GM18951 (cell line): Measurements from ENCODE around the gene AJUBA.

Experiments
- POLR2A ChIP-seq: IDR thresholded peaks from 4 replicates; pipeline ENCODE4 v1.6.1; 2011; ENCODE audit warnings: mild to moderate bottlenecking; ENCODE audit not compliant: insufficient read length, insufficient read depth; ENCODE audit errors: extremely low read depth
- in situ Hi-C: fragments of 300-500 bp; cut with MboI; formaldehyde crosslinking; loops from one replicate; pipeline ENCODE4 v1.12.0; 2022; ENCODE audit warnings: low sequenced_read_pairs, mixed read lengths, inconsistent platforms; ENCODE audit not compliant: unreplicated experiment

Gene AJUBA

DNA sequence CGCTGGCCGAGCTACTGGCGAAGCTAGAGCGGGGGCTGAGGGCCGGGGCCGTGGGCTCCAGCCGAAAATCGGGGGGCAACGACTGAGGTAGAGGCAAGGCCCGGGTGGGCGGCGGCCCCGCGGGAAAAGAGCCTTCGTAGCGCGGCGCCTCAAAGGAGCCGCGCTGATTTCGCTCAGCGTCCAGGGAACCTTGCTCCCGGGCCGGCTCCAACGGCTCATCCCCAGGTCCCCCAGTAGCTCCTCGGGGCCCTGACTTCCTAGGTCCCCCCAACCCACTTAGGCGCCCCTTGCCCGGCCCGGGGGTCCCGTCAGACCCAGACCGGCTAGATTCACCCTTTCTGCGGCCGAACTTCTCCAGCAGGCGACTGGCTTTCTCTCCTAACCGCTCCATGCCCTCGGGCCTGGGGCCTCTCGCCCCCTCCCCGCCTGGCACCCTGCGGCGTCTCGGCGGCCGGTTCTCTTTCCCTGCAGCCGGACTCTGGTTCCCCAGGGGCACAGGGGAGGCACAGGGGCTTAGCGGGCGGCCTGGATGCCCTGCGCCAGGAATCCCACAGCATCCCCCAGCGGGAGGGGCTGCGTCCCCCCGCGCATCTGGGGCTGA lies 375 bp downstream of the AJUBA start:
- TF ChIP-seq POLR2A: no peak
- in situ Hi-C loops: no loop called here

DNA sequence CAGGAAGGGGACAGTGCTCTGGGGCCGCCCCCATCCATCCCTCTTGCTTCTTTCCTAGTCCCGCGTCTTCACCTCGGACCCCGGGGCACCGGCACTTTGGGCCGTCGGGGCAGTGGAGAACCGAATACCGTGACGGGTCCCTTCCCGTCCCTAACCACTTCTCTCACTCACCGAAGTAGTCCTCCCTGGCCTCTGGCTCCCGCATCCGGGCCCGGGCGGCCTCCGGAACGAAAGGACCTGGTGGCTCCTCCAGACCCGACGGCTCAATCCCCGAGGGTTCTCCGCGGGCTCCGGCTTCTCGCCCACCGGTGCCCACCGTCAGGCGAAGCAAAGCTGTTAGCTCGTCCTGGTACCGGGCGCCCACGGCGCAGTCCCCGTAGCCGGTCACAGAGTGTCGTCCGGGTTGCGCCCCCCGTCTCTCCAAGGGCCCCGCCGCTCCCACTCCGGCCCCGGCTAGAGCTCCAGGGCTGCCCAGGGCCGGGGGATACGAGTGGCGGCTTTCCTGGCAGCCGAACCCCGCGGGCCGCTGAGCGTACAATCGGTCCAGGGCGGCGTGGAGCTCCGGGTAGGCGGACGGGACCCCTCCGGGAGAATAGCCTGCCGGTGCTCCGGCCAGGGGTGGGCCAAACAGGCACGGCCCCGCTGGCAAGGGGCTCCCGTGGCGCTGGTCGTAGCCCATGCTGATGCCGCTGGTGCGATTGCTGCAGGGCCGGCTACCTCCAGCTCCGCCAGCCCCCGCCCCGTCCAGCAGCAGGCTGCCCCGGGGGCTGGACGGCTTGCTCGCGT lies 1.1 kb downstream of the AJUBA start:
- in situ Hi-C loops: no loop called here
- TF ChIP-seq POLR2A: no peak

DNA sequence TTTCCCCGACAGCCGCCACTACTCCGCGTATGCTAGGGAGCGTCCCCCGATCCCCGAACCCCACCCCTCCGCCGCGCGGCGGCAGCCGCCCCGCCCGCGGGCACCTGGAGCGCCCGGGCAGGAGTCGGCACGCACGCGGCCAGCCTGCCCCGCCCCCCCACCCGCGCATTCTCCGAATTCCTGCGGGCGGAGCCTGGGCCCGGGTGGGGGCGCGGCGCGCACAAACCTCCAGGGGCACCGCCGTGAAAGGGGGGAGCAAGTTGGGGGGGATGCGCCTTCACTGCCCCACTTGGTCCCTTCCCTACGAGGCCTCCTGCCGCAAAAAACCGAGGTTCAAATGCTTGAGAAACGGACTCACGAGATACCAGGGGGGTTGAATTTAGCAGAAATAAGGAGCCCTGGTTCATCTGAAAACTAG lies 1.7 kb downstream of the AJUBA start:
- in situ Hi-C loops: no loop called here
- TF ChIP-seq POLR2A: no peak

DNA sequence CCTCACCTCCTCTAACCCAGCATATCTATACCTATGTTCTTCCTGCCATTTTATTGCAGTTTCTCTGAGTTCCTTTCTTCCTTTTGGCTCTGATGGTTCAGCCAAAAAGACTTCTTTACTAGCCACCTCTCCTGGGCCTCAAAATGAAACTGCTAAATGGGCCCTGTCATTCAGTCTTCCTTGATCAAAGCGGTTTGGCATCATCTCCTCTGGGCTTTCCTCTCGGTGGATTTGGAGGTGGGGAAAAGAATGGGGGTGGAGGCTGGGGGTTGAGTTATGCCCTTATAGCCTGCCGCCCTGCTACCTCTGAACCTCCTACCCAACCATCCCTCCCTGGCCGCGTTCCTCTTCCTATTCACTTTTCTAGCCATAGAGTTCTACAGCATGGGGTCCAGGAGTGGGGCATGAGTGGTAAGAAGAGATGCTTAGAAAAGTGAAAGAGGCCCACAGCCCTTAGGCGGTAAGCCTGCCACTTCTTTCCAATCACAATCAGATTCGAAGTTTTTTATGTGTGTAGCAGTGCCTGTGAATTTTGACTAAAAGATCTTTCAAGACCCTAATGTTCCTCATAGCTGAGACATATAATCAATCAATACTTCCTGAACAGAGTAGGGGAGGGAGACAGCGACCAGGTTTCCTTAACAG lies 2.5 kb downstream of the AJUBA start:
- TF ChIP-seq POLR2A: no peak
- in situ Hi-C loops: no loop called here

DNA sequence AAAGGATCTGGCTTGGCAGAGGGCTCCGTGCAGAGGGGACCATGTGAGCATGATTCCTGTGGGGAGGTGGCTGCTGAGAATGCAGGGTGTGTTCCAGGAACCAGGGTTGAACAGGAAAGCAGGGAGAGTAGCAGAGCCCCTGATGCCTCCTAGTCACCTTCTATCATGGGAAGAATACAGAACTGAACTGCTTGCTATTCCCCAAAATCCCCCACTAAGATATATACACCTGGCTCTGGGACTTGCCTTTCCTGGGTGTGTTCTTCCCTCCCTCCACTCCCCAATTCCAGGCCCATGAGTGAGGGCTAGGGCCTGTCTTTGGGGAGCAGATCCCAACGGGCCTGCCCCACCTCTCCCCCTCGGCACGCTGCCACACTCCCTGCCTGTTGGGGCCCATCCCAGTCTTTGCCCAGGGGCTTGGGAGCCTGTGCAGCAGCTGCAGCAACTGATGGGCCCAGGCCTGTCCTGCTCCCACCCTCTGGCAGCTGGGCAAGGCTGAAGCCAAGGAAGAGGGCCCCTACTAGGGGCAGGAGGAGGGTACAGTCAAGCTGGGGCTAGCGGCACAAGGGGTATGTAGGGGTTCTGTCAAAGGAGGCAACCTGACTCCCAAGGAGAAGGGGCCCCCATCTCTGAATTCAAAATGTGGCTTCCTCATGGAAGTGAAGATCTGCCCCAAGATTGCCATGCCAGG lies 3.2 kb downstream of the AJUBA start:
- in situ Hi-C loops: no loop called here
- no peak for TF ChIP-seq POLR2A

DNA sequence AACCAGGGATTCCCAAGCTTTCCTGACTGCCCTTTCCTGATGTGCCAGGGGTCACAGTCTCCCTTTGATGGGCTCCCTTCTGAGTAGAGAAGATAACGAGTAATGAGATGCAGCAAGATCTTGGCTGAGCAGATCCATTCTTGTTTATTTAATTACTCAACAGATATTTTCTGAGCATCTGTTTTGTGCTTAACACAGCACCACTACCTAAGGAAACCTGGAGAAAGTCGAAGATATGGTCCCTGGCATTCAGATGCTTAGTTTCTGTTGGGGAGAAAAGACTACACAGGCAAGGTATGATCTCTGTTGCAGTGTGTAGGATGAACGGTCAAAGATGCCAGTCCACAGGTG lies 3.9 kb downstream of the AJUBA start:
- TF ChIP-seq POLR2A: no peak
- in situ Hi-C loops: no loop called here

DNA sequence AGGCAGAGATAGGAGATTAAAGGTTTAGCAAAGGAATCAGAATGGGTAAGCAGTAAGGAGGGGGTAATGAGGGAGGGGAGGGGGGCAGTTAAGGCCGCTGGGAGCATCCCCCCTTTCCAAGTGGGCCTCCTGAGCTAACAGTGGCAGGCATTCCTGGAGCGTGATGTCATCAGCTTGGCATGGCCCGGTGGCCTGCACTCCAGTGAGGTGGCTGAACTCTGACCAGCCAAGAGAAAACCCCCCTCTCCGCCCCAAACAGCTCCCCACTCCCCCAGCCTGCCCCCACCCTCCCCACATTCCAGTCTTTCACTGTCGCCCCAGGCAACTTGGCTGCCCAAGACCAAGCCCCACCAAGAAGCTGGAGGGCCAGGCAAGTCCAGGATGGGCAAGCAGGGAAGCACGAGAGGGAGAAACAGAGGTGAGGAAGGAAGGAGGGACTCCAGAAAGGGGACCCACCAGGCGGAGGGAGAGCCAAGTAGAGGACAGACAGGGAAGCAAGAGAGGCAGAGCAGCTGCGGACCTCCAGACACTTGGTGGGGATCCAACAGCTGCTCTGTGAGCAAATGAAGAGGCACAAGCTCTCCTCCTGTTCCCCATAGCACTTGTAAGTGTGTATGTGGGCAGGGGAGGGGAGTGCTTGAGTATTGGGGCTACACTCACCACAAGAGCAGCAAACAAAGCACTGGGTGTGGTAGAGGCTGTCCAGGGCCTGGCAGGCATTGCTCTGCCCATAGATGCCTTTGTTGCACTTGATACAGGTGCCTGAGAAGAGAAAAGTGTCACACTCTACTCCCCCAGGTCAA lies 4.5 kb downstream of the AJUBA start:
- no peak for TF ChIP-seq POLR2A
- in situ Hi-C loops: no loop called here

DNA sequence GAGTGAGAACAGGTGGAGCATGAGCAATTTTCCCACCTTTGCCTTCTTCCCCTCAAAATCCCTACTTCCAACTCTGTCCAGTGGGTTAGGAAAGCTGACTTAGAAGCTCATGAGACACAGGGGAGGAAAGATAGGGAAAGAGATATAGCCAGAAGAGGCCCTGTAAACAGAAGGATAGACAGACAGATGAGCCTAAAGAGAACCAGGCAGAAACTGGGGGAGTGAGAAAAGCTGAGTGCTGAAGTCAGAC lies 5.0 kb downstream of the AJUBA start:
- in situ Hi-C loops: no loop called here
- no peak for TF ChIP-seq POLR2A

DNA sequence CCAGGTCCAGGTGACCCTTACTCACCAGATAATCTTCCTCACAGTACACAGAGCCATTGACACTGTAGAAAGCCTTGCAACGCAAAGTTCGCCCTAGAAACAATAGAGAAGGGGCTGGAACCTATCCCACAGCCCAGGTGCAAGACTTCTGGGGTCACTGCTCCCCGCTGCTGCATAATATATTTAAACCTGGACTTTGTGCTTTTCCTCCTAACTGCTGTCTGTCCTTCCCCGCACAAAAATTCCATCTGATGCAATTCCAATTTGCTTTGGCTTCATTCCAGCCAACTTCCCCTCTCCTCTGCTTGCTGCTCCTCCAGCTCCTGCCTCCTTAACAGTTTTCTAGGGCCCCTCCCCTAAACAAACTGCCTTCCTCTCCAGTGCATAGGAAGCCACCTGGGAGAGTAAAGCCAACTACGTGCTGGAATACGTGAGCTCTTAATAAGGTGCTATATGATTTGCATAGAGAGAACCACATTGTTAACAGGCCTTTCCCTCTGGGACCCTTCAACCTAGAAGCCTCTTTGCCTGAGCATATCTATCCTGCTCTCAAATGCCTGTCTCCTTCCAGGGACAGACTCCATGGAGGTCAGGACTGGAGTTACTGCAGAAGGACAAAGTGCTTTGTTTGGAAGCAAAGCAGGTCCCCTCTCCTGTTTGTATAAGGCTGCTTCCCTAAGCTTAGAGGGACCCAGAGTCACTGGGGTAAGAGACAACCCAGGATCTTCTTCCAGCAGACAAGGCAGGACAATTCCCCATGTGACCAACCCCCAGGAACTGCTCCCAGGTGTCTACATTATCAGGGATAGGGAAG lies 5.5 kb downstream of the AJUBA start:
- in situ Hi-C loops: no loop called here
- TF ChIP-seq POLR2A: no peak

DNA sequence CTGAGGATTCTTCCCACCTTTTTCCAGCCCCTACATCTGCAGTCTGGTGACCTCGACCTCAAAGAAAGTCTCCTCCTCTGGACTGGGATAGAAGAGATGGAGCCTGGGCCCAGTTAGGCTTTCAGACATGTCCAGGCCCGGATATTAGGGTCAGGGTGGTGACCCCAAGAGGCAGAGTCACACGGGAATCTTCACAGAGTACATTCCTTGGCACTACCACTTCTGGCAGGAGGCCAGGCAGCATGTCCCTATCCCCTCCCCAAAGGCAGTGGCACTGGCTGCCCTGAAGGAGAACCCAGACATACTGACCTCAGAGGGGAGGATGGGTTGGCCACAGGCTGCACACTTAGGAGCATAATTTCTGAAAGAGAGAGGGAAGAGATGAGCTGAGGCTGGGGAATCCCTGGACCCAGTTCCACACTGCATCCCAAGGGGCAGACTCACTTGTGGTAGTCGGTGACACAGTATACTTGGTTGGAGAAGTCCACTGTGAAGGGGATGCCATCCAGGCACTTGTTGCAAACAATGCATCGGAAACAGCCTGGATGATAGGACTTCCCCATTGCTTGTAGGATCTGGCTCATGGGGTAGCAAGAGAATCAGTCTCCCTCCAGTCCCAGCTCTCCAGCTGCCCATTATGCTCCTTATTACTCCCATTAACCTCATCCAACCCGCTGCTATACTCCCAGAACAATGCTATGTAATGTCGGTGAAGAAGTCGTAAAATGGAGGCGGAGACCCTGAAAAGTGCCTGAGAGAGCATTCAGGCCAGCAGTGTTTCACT lies 7.6 kb downstream of the AJUBA start:
- in situ Hi-C loops: no loop called here
- TF ChIP-seq POLR2A: no peak

DNA sequence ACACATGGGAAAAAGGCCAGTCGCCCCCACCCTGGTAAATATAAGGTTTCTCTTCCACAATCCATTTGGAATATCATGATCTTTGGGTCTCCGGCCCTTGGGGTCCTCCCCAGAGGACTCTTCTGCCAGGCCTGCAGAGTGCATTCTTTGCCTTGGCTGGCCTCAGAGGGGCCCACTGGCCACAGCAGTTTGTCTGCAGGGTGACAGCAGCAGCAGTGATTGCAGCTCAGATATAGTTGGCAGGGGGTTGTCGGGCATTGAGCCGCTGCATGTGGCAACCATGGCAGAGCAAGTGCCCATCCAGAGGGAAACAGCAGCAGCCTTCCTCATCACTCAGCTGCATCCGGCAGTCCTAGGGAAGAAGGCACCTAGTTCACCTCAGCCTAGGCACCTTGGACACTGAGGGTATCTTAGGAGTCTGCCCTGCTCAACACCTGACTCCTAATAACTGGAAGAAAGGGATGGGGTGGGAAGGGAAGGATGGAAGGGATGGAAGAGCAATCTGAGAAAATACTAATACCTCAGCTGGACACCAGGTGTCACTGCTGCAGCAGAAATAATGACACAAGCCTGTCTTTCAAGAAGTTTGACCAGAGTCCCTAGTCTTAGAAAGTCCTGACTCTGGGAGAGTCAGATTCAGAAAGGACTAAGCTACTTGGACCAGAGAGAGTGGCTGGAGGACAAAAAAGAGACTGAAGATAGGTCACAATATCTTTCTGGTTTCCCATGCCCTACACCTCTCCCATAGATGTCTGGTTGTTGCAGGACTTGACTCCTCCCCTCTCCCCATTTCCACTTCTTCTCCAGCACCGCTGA lies 8.9 kb downstream of the AJUBA start:
- in situ Hi-C loops: no loop called here
- no peak for TF ChIP-seq POLR2A
